ENCODE data around the gene RAB30.
A peak's percentile ranks its signal among the peaks of the same experiment; 100 is the strongest.

The RAB30 gene

GRCh38 chr11:82936261-82936660, 135.4 kb downstream of the RAB30 start:
- no peak for DNase-seq

- no peak for DNase-seq
Measured at GRCh38 chr11:82932564-82932963, 139.1 kb downstream of the RAB30 start.

DNA sequence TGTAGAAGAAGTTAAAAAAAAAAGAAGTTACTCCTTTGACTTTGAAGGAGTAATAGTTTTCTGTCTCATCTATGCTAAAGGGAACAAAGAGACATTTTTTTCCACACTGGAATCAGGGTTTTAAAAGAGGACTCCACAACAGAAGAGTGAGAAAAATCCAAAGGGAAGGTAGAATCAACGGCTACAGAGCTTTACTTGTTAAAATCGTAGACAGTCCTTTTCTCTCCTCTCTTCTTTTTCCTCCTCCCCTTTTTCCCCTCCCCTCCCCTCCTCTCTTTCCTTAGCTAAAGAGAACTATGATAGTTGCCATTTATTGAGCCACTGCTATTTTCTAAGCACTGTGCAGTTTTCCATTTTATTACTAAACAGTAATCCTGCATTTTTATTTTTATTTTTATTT, 141.0 kb downstream of the RAB30 start:
- no peak for DNase-seq

DNA sequence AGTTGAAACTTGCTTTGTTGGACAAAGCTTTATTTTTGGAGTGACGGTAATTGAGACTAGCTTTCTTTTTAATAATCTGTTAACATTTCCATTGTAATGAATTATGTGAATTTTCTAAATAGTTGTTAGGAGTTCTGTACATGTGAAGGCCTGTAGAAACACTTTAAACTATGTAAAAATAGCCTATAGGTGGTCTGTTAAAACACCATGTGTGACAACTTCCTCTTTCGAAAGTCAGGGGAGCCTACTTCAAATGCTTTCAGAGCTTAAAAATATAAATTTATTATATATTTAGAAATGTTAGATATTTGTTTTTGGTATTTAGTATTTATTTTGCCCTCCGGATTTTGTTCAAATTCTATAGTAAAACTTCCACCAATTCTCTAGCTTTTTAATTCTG, 141.5 kb downstream of the RAB30 start:
- no peak for DNase-seq

DNA sequence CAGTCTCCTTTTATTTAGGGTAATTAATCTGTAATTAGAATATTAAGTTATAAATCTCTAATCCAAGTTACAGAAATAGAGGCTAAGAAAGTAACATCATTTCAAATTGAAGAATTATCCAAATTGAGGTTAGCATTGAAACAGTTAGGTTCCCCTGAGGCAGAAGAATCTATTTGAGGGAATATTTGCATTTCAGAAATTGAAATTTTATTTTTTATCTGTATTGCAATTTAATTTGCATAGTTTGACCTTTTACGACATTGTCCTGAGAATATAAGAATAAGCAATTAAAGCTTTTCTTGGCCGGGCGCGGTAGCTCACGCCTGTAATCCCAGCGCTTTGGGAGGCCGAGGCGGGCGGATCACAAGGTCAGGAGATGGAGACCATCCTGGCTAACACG, 142.6 kb downstream of the RAB30 start:
- DNase-seq, result no peak

- peak; percentile 65 for DNase-seq
Measured at GRCh38 chr11:82927264-82927880, 144.3 kb downstream of the RAB30 start.

DNA sequence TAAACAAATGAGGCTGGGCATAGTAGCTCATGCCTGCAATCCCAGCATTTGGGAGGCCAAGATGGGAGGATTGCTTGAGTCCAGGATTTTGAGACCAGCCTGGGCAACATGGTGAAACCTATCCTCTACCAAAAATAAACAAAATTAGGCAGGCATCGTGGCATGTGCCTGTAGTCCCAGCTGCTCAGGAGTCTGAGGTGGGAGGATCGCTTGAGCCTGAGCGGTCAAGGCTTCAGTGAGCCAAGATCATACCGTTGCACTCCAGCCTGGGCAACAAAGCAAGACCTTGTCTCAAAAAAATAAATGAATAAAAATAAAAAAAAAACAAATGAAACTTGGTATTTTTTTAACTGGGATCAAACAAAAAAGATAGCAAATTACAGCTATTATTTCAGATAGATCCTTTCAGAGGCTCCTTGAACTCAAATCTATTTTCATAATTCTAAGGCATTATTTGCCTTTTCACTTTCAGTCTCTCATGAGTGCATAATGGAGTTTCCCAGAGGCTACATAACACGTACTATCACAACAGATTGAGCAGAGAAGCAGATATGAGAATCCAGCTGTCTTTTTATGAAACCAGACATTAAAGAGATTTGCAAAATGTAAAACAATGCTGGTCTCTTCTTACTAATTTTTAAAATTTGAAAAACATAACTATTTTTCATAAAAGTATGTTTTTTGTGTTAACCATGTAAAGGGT, 147.0 kb downstream of the RAB30 start:
- no peak for DNase-seq
